BJ (cell line): ENCODE measurements around the gene LTA. TPM values are rescaled to one million over a fixed set of nuclear protein-coding genes. Genes with fewer than 3 reads are reported as not detected.

Experiments
- CTCF ChIA-PET: fragments of 350-600 bp; formaldehyde crosslinking; extraction: SDS; loops from one replicate; lab custom pipeline; 2021; ENCODE audit warnings: antibody characterized with exemption, inconsistent platforms; lab: Yijun Ruan, JAX
- POLR2A ChIA-PET: fragments of 300-600 bp; sonication (Branson Sonifier 250); formaldehyde crosslinking; extraction: SDS; loops from one replicate; lab custom pipeline; 2021; ENCODE audit warnings: antibody characterized with exemption; lab: Charles Lee
- DNase-seq: peaks from one replicate; pipeline ENCODE4 v3.0.0-alpha.2; 2011; ENCODE audit warnings: low read depth
- H3K27me3 ChIP-seq: 2 replicates; pipeline ENCODE4 v1.6.0; 2011; ENCODE audit warnings: low read length; ENCODE audit not compliant: control insufficient read depth, insufficient read depth
- H3K36me3 ChIP-seq: 2 replicates; pipeline ENCODE4 v1.5.1; 2011; ENCODE audit warnings: low read length; ENCODE audit not compliant: control insufficient read depth, insufficient read depth
- H3K4me3 ChIP-seq: 2 replicates; pipeline ENCODE4 v1.5.1; 2011; ENCODE audit warnings: low read depth, mild to moderate bottlenecking, control low read depth, low read length
- polyA plus RNA-seq: library from polyadenylated mRNA; depleted of rRNA; stranded (reverse); fragments of >200 nt; gene quantifications from 2 replicates; pipeline ENCODE4 v1.2.3, GENCODE V29; 2011
- TF ChIP-seq, protein P1 (sequence below): IDR thresholded peaks from 2 replicates; pipeline ENCODE4 v1.5.1; 2011; ENCODE audit warnings: low read depth, mild to moderate bottlenecking, control low read depth, inconsistent platforms, low read length, moderate library complexity; ENCODE audit not compliant: insufficient read depth

The LTA gene
- polyA plus RNA-seq, 1 experiment = not detected

DNA sequence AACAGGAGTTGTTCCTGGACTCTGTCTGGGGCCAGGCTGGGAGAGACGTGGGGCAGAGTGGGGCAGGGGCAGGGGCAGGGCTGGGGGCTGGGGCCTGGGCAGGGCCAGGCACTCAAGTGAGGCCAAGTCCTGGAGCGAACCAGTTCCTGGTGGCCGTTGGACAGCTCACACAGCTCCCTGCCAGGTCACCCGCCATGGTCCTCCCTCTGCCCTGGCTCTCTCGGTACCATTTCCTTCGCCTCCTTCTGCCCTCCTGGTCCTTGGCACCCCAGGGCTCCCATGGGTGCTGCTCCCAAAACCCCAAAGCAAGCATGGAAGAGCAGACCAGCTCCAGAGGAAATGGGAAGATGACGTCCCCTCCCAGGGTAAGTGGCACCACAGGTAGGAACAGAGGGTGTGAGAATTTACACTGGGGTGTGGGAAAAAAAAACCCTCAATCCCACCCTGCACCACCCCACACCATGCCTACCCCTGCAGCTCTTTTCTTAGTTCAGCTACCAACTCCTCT lies 43.2 kb upstream of the LTA start, which contains the start of gene MCCD1:
TSS of gene MCCD1 (plus strand) at position 142 of the 508 bp plus-strand sequence. CDS start at position 195, 53 bp downstream.
- Histone ChIP-seq H3K36me3 (peaks cover 19% of the 10 kb centered on the region), H3K4me3 (no peak within 1 kb of the TSS), H3K27me3 (no peaks in the 10 kb centered on the region)
- CTCF ChIA-PET = interaction anchor here (1.0 to 3.0 kb wide), 4 partner anchors 10 to 34 kb away, joined by 3 to 12 read pairs (median 4); partner anchors contain the start of gene ATP6V1G2
- TF ChIP-seq, protein P1, sequence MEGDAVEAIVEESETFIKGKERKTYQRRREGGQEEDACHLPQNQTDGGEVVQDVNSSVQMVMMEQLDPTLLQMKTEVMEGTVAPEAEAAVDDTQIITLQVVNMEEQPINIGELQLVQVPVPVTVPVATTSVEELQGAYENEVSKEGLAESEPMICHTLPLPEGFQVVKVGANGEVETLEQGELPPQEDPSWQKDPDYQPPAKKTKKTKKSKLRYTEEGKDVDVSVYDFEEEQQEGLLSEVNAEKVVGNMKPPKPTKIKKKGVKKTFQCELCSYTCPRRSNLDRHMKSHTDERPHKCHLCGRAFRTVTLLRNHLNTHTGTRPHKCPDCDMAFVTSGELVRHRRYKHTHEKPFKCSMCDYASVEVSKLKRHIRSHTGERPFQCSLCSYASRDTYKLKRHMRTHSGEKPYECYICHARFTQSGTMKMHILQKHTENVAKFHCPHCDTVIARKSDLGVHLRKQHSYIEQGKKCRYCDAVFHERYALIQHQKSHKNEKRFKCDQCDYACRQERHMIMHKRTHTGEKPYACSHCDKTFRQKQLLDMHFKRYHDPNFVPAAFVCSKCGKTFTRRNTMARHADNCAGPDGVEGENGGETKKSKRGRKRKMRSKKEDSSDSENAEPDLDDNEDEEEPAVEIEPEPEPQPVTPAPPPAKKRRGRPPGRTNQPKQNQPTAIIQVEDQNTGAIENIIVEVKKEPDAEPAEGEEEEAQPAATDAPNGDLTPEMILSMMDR = no peak
- POLR2A ChIA-PET = interaction anchor here (0.7 kb wide), 1 partner anchor 774 kb away, joined by 7 read pairs; no protein-coding TSS in a partner anchor
- no peak for DNase-seq

DNA sequence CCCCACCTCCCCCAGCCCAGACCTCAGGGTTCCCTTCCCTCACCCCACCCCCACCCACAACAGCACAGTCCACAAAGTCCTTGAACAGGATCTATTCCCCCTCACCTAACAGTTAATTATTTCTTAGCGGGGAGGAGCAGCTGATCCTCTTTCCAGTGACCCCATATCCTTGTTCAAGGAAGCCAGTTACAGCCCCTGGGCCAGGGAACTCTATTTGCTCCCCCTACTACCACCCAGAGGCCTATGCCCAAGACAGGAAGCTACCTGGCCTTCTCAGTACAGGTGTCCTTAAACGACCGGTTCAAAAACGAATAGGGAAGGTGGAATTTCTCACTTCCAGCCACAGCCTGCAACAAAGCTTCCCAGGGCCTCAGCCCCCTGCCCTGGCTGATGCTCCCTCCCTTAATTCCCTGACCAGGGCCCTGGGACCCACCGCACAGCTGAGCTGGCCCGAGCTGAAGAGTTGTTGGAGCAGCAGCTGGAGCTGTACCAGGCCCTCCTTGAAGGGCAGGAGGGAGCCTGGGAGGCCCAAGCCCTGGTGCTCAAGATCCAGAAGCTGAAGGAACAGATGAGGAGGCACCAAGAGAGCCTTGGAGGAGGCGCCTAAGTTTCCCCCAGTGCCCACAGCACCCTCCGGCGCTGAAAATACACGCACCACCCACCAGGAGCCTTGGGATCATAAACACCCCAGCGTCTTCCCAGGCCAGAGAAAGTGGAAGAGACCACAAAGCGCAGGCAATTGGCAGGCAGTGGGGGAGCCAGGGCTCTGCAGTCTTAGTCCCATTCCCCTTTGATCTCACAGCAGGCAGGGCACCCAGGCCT lies 42.5 kb upstream of the LTA start:
- Histone ChIP-seq H3K4me3 (no peak overlapping the region), H3K27me3 (no peaks in the 10 kb centered on the region), H3K36me3 (peaks cover 25% of the 10 kb centered on the region)
- DNase-seq = no peak
- ChIA-PET POLR2A (no interaction called here), CTCF (interaction anchor here (0.6 to 3.0 kb wide), 4 partner anchors 10 to 851 kb away, joined by 3 to 12 read pairs (median 4); no protein-coding TSS in a partner anchor)
- TF ChIP-seq, protein P1 = no peak

DNA sequence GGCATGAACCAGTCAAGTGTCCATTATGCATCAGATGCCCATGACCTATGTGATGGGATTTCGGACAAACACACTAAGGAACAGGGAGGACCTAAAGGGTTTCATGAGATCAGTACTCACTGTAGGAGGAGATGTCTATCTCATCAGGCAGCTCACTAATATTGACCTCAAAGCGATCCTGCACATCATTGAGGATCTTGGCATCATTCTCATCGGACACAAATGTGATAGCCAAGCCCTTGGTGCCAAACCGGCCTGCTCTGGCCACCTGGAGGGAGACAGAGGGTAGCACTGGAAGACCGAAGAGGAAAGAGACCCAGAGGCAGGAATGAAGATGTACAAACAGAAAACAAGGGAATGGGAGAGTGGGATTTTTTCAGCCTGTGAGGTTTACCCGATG lies 41.4 kb upstream of the LTA start:
- TF ChIP-seq, protein P1 = no peak
- ChIA-PET POLR2A (no interaction called here), CTCF (no interaction called here)
- DNase-seq = no peak
- peaks cover 33% of the 10 kb centered on the region for H3K36me3 ChIP-seq
- no peaks in the 10 kb centered on the region for H3K27me3 ChIP-seq
- no peak overlapping the region for H3K4me3 ChIP-seq

DNA sequence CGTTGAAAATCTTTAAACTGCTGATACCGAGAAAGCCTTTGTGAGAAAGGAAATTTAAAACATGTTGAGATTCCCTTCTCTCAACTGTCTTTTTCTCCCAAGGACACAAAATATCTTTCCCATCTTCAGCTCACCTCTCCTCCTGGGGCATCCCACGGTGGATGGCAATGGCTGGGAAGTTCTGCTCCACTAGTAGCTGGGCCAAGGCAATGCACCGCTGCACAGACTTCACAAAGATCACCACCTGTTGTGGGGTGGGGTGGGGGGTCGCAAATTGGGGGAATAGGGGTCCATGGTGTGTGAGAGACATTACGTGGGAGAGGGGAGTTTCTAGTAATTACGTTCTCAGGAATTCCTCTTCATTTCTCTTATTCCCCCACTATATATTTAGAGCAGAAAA lies 40.9 kb upstream of the LTA start:
- CTCF ChIA-PET = interaction anchor here (1.0 kb wide), 1 partner anchor 38 kb away, joined by 4 read pairs; no protein-coding TSS in a partner anchor
- H3K4me3 ChIP-seq = no peak overlapping the region
- no peaks in the 10 kb centered on the region for H3K27me3 ChIP-seq
- POLR2A ChIA-PET = interaction anchor here (1.0 kb wide), 1 partner anchor 10 kb away, joined by 4 read pairs; the partner anchor contains the start of gene DDX39B
- no peak for DNase-seq
- TF ChIP-seq, protein P1 = no peak
- peaks cover 34% of the 10 kb centered on the region for H3K36me3 ChIP-seq
